HepG2 (cell line): Measurements from ENCODE around the gene CYTH1. TPM values are rescaled to one million over a fixed set of nuclear protein-coding genes. Genes with fewer than 3 reads are reported as not detected.

Experiments
- ASH2L ChIP-seq: fragments of 300-600, 200-600 bp; sonication (generic); IDR thresholded peaks from 2 replicates; pipeline ENCODE4 v1.7.0; 2017; ENCODE audit warnings: low read depth, mild to moderate bottlenecking, moderate library complexity, mixed read lengths, low read length; ENCODE audit not compliant: insufficient read length
- HIVEP1 ChIP-seq: sonication (generic); formaldehyde crosslinking; IDR thresholded peaks from 2 replicates; pipeline ENCODE4 v1.4.0; 2020; ENCODE audit warnings: mild to moderate bottlenecking, missing genetic modification reagents
- HNRNPUL1 ChIP-seq: fragments of 200-400 bp; formaldehyde crosslinking; IDR thresholded peaks from 2 replicates; pipeline ENCODE4 v1.6.1; 2017; ENCODE audit warnings: low read depth, mild to moderate bottlenecking, low read length, moderate library complexity
- MAFK ChIP-seq, 2 experiments: IDR thresholded peaks in 1 of 2; conservative IDR thresholded peaks in 1 of 2; 2 replicates each; pipeline ENCODE4 v1.6.1; 2011; ENCODE audit warnings: improper control_type of control experiment in 2 of 2, low read length in 2 of 2
- NR2F1 ChIP-seq, 2 experiments: fragments of 450-650 bp in 1 of 2; formaldehyde crosslinking in 1 of 2; IDR thresholded peaks; 2 replicates each; pipeline versions ENCODE4 v1.5.0 to v1.6.1; 2016 to 2020; ENCODE audit warnings: mild to moderate bottlenecking in 1 of 2, missing compliant biosample characterization in 1 of 2, missing genetic modification reagents in 1 of 2, moderate library complexity in 1 of 2
- PCBP2 ChIP-seq: fragments of 200-400 bp; formaldehyde crosslinking; optimal IDR thresholded peaks from 2 replicates; pipeline ENCODE3; 2018; ENCODE audit warnings: low read length, low read depth; ENCODE audit not compliant: poor library complexity, severe bottlenecking
- RXRA ChIP-seq: sonication (generic); formaldehyde crosslinking; IDR thresholded peaks from 2 replicates; pipeline ENCODE4 v1.5.1; 2020; ENCODE audit warnings: missing genetic modification reagents
- ZNF547 ChIP-seq: sonication (generic); formaldehyde crosslinking; IDR thresholded peaks from 2 replicates; pipeline ENCODE4 v1.5.1; 2020; ENCODE audit warnings: mild to moderate bottlenecking, missing genetic modification reagents
- ZNF678 ChIP-seq: sonication (generic); formaldehyde crosslinking; IDR thresholded peaks from 2 replicates; pipeline ENCODE4 v1.4.0; 2020; ENCODE audit warnings: mild to moderate bottlenecking, missing genetic modification reagents
- ZNF768 ChIP-seq: sonication (generic); formaldehyde crosslinking; IDR thresholded peaks from 2 replicates; pipeline ENCODE4 v1.4.0; 2020; ENCODE audit warnings: missing genetic modification reagents
- ZNF841 ChIP-seq: sonication (generic); formaldehyde crosslinking; IDR thresholded peaks from 2 replicates; pipeline ENCODE4 v1.8.1; 2023; ENCODE audit warnings: missing genetic modification reagents, borderline replicate concordance
- ZNF850 ChIP-seq: sonication (generic); formaldehyde crosslinking; conservative IDR thresholded peaks from 2 replicates; pipeline ENCODE4 v1.9.0; 2021; ENCODE audit warnings: mild to moderate bottlenecking, missing genetic modification reagents
- polyA plus RNA-seq, 8 experiments: library from polyadenylated mRNA; depleted of rRNA in 3 of 8; stranded (reverse) in 7 of 8; unstranded in 1 of 8; fragments of >200 nt; fragmentation: Illumina TruSeq in 4 of 8; extraction: Trizol in 4 of 8; gene quantifications; 2 replicates each; pipeline versions ENCODE4 v1.2.1 to v1.2.3, GENCODE V29; 2011 to 2016; ENCODE audit warnings: low read depth in 4 of 8, missing spikeins in 1 of 8, mixed read lengths in 1 of 8; ENCODE audit not compliant: insufficient read depth in 1 of 8
- total RNA-seq, 5 experiments: library from RNA; depleted of rRNA; stranded (reverse); fragments of >200 nt; fragmentation: Illumina TruSeq; extraction: Trizol; gene quantifications; 2 replicates each; pipeline ENCODE4 v1.2.3, GENCODE V29; 2016; ENCODE audit warnings: low read depth in 1 of 5
- TF ChIP-seq, protein P1 (sequence below): sonication (generic); formaldehyde crosslinking; IDR thresholded peaks from 2 replicates; pipeline ENCODE4 v1.5.0; 2020; ENCODE audit warnings: missing genetic modification reagents
- TF ChIP-seq, protein P2 (sequence below): sonication (generic); formaldehyde crosslinking; IDR thresholded peaks from 2 replicates; pipeline ENCODE4 v1.9.0; 2021; ENCODE audit warnings: missing genetic modification reagents, borderline replicate concordance
- TF ChIP-seq, protein P3 (sequence below): sonication (generic); formaldehyde crosslinking; IDR thresholded peaks from 2 replicates; pipeline ENCODE4 v1.5.1; 2020; ENCODE audit warnings: mild to moderate bottlenecking, missing genetic modification reagents, borderline replicate concordance
- TF ChIP-seq, protein P4 (sequence below): sonication (generic); formaldehyde crosslinking; IDR thresholded peaks from 2 replicates; pipeline ENCODE4 v1.5.1; 2020; ENCODE audit warnings: mild to moderate bottlenecking, moderate library complexity, missing genetic modification reagents
- TF ChIP-seq, protein P5 (sequence below): sonication (generic); formaldehyde crosslinking; IDR thresholded peaks from 2 replicates; pipeline ENCODE4 v1.4.0; 2020; ENCODE audit warnings: missing genetic modification reagents, borderline replicate concordance

Gene CYTH1
- total and polyA plus RNA-seq, 2 of the 13 experiments (the other 11 are each of a cell fraction or from before 2014, with no cell fraction given) = 20.1 to 48.9 TPM

DNA sequence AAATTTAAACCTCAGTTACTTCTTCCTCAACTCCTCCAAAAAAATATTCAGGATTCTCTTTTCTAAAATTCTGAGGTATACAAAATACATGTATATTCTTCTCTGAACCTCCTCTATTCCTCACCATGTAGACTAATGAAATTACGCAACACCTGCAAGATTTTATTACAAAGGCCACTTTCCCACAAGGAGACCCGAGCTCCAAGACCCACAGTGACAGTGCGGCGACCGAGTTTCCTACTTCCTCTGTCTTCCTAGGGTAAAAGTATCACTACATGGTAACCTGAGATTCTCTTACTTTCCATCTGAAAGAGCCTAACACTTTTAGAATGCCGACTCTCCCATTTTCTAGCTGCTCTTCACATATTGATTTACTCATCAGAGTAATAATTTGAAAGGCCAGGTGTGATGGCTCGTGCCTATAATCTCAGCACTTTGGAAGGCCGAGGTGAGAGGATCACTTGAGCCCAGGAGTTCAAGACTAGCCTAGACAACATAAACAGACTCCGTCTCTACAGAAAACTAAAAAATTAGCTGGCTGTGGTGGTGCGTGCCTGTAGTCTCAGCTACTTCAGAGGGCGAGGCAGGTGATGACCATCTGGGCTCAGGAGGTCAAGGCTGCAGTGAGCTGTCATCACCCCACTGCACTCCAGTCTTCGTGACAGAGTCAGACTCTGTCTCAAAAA is 35.7 kb downstream of the CYTH1 start (continued):
- TF ChIP-seq, protein P1, sequence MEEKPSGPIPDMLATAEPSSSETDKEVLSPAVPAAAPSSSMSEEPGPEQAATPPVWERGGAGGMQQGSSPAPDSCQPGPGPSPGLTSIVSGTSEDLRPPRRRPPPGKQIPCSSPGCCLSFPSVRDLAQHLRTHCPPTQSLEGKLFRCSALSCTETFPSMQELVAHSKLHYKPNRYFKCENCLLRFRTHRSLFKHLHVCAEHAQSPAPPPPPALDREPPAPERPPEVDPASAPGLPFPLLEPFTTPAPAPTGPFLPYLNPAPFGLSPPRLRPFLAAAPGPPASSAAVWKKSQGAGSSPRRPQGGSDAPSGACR (CRISPR knock-in tag) = no peak
- TF ChIP-seq, protein P2, sequence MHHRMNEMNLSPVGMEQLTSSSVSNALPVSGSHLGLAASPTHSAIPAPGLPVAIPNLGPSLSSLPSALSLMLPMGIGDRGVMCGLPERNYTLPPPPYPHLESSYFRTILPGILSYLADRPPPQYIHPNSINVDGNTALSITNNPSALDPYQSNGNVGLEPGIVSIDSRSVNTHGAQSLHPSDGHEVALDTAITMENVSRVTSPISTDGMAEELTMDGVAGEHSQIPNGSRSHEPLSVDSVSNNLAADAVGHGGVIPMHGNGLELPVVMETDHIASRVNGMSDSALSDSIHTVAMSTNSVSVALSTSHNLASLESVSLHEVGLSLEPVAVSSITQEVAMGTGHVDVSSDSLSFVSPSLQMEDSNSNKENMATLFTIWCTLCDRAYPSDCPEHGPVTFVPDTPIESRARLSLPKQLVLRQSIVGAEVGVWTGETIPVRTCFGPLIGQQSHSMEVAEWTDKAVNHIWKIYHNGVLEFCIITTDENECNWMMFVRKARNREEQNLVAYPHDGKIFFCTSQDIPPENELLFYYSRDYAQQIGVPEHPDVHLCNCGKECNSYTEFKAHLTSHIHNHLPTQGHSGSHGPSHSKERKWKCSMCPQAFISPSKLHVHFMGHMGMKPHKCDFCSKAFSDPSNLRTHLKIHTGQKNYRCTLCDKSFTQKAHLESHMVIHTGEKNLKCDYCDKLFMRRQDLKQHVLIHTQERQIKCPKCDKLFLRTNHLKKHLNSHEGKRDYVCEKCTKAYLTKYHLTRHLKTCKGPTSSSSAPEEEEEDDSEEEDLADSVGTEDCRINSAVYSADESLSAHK (CRISPR knock-in tag) = no peak
- TF ChIP-seq ZNF547 (CRISPR knock-in tag) = no peak
- TF ChIP-seq ZNF841 = no peak
- TF ChIP-seq PCBP2 = no peak
- peak; percentile 86 to 89; a peak in 3 of 4 replicates for TF ChIP-seq NR2F1 (CRISPR knock-in tag; IDR thresholded peaks at IDR 0.05)
- peak; percentile 45 for TF ChIP-seq ASH2L
- TF ChIP-seq, protein P3, sequence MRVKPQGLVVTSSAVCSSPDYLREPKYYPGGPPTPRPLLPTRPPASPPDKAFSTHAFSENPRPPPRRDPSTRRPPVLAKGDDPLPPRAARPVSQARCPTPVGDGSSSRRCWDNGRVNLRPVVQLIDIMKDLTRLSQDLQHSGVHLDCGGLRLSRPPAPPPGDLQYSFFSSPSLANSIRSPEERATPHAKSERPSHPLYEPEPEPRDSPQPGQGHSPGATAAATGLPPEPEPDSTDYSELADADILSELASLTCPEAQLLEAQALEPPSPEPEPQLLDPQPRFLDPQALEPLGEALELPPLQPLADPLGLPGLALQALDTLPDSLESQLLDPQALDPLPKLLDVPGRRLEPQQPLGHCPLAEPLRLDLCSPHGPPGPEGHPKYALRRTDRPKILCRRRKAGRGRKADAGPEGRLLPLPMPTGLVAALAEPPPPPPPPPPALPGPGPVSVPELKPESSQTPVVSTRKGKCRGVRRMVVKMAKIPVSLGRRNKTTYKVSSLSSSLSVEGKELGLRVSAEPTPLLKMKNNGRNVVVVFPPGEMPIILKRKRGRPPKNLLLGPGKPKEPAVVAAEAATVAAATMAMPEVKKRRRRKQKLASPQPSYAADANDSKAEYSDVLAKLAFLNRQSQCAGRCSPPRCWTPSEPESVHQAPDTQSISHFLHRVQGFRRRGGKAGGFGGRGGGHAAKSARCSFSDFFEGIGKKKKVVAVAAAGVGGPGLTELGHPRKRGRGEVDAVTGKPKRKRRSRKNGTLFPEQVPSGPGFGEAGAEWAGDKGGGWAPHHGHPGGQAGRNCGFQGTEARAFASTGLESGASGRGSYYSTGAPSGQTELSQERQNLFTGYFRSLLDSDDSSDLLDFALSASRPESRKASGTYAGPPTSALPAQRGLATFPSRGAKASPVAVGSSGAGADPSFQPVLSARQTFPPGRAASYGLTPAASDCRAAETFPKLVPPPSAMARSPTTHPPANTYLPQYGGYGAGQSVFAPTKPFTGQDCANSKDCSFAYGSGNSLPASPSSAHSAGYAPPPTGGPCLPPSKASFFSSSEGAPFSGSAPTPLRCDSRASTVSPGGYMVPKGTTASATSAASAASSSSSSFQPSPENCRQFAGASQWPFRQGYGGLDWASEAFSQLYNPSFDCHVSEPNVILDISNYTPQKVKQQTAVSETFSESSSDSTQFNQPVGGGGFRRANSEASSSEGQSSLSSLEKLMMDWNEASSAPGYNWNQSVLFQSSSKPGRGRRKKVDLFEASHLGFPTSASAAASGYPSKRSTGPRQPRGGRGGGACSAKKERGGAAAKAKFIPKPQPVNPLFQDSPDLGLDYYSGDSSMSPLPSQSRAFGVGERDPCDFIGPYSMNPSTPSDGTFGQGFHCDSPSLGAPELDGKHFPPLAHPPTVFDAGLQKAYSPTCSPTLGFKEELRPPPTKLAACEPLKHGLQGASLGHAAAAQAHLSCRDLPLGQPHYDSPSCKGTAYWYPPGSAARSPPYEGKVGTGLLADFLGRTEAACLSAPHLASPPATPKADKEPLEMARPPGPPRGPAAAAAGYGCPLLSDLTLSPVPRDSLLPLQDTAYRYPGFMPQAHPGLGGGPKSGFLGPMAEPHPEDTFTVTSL (CRISPR knock-in tag) = peak; percentile 76; the same call in 1 of the 2 replicates
- TF ChIP-seq HIVEP1 (CRISPR knock-in tag) = no peak
- TF ChIP-seq RXRA (CRISPR knock-in tag) = peak; percentile 84; the same call in 1 of the 2 replicates
- TF ChIP-seq MAFK (conservative IDR thresholded peaks at IDR 0.05 in 1 of 2, IDR thresholded peaks at IDR 0.05 in 1 of 2; ENCODE audit: low read length in 2 of 2) = no peak
- TF ChIP-seq, protein P4, sequence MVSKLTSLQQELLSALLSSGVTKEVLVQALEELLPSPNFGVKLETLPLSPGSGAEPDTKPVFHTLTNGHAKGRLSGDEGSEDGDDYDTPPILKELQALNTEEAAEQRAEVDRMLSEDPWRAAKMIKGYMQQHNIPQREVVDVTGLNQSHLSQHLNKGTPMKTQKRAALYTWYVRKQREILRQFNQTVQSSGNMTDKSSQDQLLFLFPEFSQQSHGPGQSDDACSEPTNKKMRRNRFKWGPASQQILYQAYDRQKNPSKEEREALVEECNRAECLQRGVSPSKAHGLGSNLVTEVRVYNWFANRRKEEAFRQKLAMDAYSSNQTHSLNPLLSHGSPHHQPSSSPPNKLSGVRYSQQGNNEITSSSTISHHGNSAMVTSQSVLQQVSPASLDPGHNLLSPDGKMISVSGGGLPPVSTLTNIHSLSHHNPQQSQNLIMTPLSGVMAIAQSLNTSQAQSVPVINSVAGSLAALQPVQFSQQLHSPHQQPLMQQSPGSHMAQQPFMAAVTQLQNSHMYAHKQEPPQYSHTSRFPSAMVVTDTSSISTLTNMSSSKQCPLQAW (CRISPR knock-in tag) = no peak
- TF ChIP-seq ZNF850 (CRISPR knock-in tag) = no peak
- TF ChIP-seq ZNF678 (CRISPR knock-in tag) = no peak
- TF ChIP-seq, protein P5, sequence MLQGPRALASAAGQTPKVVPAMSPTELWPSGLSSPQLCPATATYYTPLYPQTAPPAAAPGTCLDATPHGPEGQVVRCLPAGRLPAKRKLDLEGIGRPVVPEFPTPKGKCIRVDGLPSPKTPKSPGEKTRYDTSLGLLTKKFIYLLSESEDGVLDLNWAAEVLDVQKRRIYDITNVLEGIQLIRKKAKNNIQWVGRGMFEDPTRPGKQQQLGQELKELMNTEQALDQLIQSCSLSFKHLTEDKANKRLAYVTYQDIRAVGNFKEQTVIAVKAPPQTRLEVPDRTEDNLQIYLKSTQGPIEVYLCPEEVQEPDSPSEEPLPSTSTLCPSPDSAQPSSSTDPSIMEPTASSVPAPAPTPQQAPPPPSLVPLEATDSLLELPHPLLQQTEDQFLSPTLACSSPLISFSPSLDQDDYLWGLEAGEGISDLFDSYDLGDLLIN (CRISPR knock-in tag) = no peak
- TF ChIP-seq HNRNPUL1 = no peak
- no peak for TF ChIP-seq ZNF768 (CRISPR knock-in tag)
